GM12865 (cell line): Measurements from ENCODE around the gene UBE2K.

ENCODE experiments used
- DNase-seq: peaks from one replicate; pipeline ENCODE4 v3.0.0; 2010; ENCODE audit warnings: low read depth
- H3K4me3 ChIP-seq: 2 replicates; pipeline ENCODE4 v1.5.1; 2011; ENCODE audit warnings: mild to moderate bottlenecking, low read depth, low read length, control low read depth
- CTCF ChIP-seq: IDR thresholded peaks from 2 replicates; pipeline ENCODE4 v1.5.1; 2011; ENCODE audit warnings: low read length, control low read depth, low read depth, inconsistent platforms; ENCODE audit not compliant: insufficient read depth; ENCODE audit errors: missing control alignments

Gene UBE2K

GRCh38 chr4:39741401-39741800, 43.5 kb downstream of the UBE2K start:
- no peak for TF ChIP-seq CTCF
- no peak overlapping the region for H3K4me3 ChIP-seq
- DNase-seq, result no peak

GRCh38 chr4:39745920-39746319, 48.0 kb downstream of the UBE2K start:
- no peak overlapping the region for H3K4me3 ChIP-seq
- no peak for TF ChIP-seq CTCF
- DNase-seq, result no peak

- no peak for DNase-seq
- H3K4me3 ChIP-seq, result no peak overlapping the region
- TF ChIP-seq CTCF, result no peak
Observed at GRCh38 chr4:39750216-39750615, 52.3 kb downstream of the UBE2K start.

- no peak overlapping the region for H3K4me3 ChIP-seq
- no peak for DNase-seq
Observed at GRCh38 chr4:39754309-39754708, 56.4 kb downstream of the UBE2K start.

GRCh38 chr4:39756159-39756558, 58.2 kb downstream of the UBE2K start:
- DNase-seq, result no peak
- no peak overlapping the region for H3K4me3 ChIP-seq
- no peak for TF ChIP-seq CTCF

More at GRCh38 chr4:39754309-39754708, 56.4 kb downstream of the UBE2K start:
- no peak for TF ChIP-seq CTCF

GRCh38 chr4:39758176-39758575, 60.2 kb downstream of the UBE2K start:
- TF ChIP-seq CTCF, result no peak
- DNase-seq, result no peak
- no peak overlapping the region for H3K4me3 ChIP-seq

GRCh38 chr4:39759569-39759968, 61.6 kb downstream of the UBE2K start:
- no peak overlapping the region for H3K4me3 ChIP-seq
- no peak for DNase-seq
- no peak for TF ChIP-seq CTCF
